Activated T-helper 9 cell treated with anti-CD3 and anti-CD28 coated beads, Interleukin-2, amount 50 U/mL, for 16 hours (primary cell): Measurements from ENCODE around the gene ZNF287.
"Not testable (repeated sequence)": the region's sequence is repeated elsewhere in the genome, so short reads cannot be mapped to it uniquely, and the experiment has no call there.

Experiments used
- DNase-seq: peaks from one replicate; pipeline ENCODE4 v3.0.0-alpha.2; 2020; ENCODE audit warnings: low read depth

ZNF287 gene

DNA sequence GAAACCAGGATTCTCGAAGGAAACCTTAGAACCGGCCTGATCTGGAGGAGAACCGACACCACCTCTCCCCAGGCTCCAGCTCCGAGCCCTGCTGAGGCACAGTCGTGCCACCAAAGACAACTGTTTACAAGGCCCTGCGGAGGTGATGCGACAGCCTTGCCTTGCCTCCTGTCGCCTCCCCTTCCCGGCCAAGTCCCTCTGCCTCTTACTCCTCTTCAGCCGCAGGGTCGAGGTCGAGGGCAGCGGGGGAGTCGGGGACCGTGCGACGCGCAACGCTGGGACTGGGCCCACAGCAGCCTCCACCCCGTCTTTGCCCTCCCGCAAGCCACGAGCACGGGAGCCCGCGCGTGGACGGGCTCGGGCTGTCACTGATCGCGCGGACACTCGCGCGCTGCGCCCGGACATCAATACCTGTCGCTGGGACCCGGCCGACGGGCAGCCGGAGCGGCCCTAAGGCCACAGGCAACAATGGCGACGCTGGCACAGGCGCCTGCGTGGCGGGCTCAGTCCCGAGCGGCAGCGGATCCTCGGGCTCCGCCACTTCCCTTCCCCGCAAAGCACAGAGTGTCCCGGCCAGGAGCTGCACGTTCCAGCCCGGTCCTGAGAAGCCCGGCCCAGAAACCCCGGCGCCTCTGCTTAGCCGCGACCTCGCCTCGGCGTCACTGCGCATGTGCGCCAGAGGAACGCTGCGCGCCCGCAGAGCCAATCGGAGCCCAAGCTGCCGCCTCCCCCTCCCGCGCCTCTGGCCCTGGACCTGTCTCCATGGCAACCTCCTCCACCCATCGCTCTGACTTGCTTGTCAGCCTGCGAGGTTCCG lies at the start of gene ZNF287:
Gene ZNF287 (minus strand): TSS at position 664 of the 817 bp plus-strand sequence. CDS start 1,473 bp downstream, outside the sequence.
- peak; percentile 89 for DNase-seq

DNA sequence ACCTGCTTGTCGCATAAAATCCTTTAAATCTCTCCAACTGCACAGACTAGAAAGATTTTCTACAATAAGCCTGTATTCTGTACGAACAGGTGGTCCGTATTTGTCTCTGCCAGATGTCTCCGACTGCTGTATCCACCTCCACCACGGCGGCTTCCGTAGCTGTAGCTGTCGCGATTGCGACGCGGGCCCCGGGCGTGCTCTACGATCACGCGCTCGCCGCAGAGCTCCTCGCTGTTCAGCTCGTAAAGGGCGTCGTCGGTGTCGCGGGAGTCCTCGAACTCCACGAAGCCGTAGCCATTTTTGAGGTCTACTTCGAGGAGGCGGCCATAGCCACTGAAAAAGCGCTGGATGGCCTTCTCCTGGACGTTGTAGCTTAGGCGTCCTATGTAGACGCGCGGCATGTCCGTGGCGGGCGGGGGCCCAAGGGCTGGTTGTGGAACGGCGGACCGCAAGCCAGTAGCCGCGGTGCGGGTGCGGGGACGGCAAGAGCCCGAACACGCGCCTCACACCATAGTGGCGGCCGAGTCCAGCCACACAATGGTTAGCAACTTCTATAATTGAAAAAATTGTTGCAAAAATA lies 48.6 kb upstream of the ZNF287 start:
- DNase-seq: no peak

DNA sequence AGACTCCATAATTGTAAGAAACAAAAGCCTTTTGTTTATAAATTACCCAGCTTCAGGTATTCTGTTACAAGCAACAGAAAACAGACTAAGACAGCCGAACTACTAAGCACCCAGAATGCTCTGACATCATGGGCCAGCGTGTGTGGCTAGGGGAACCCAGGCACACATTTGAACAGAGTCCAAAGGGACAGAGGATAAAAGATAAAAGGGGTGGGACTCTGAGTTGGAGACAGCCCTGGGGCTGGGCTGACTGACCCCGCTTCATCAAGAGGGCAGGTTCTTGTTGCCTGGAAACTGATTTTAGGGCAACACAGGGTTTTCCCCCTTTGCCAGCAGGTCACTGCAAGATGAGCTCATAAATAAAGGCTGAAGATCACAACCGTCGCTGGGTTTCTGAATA lies 30.5 kb upstream of the ZNF287 start:
- no peak for DNase-seq

DNA sequence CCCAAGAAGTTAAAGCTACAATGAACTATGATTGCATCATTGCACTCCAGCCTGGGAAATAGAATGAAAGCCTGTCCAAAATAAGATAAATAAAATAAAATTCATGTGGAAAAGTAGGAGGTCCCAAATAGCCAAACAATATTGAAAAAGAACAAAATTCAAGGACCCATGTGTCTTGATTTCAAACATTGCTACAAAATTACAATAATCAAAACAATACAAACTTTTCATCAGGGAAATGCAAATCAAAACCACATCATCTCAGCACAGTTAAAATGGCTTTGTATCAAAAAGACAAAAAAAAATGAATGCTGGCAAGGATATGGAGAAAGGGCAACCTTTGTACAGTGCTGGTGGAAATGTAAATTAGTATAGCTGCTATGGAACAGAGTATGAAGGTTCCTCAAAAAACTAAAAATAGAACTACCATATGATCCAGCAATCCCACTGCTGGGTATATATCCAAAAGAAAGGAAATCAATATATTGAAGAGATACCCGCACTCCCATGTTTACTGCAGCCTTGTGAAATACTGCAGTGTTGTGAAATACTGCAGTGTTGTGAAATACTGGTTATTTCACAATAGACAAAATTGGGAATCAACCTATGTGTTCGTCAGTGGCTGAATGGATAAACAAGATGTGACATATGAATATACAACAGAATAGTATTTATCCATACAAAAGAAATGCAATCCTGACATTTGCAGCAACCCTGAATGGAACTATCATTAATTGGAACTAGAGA lies 24.5 kb upstream of the ZNF287 start:
- DNase-seq: no peak

DNA sequence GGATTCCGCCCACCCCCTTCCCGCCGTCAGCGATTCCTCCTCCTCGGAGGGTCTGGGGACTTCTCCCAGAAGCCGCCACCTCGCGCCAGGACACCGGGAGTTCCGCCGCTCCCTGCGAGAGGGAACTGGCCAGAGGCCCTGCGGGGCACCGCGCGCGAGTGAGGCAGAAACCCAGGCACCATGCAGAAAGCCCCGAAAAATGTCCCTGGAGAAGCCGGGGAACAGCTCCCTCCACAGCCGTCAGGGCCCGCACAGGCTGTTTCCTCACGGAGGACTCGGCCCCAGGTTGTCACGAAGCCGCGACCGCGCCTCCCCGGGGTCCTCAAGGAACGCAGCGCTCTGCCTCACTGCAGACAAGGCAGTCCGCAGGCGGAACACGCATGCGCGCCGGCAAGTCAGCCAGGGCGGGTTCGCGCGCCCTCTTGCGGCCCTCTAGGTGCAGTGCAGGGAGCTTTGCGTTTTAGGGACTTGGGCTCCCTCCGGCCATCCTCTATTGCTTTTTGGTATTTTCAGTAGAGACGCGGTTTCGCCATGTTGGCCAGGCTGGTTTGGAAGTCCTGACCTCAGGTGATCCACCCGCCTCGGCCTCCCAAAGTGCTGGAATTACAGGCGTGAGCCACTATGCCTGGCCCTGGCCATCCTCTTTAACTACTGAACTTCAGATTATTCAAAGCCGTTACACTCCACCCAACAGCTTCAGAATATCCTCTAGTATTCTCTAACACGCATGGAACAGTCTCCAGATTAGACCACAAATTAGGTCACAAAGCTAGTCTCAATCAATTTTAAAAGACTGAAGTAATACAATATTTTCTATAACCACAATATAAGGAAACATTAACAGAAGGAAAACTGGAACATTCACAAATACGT lies 20.3 kb upstream of the ZNF287 start:
- DNase-seq: peak; percentile 88

DNA sequence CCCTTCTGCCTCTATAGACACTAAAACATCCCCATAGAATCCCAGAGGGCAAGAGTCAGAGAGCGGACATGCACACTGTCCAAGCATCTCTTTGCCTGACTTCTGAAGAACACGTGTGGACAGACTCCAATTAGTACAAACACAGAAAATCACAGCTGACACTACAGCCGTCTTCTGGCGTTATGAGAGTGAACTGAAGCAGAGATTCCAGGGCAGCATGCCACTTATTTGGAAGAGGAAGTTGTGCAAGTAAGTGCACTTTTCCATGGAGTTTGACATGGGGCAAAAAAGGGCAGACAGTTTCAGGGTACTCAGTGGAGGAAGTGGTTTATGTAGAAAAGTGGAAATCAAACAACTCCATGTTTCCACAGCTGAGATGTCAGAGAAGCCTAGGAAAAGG lies 16.8 kb upstream of the ZNF287 start:
- no peak for DNase-seq

DNA sequence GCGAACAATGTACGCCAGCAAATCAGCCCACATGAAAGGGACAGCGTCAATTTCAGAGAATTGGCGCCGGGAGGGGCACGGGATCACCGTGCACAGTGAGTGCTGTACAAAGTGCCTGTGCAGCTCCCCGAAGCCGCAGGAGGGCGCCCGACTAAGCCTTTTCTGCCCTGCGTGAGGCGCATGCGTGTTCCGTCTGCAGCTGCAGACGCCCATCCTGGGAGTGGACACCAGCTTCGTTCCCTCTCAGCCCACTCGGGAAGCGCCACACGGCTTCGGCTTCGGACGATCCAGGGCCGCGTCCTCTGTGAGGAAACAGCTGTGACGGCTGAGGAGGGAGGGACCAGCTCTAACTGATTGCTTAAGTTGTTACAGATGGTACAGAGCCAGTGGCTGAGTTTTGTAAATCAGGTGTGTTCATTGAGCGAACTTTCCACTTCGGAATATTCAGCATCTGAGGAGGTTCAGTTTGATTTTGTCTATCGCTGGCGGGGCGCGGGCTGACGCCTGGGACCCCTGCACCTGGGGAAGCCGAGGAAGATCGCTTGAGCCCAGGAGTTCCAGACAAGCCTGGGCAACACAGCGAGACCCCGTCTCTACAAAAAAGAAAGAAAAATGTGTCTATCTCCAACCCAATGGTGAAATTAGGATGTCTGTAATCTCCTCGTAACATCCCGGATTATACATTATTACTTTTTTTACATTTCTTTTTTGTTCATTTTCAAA lies 15.4 kb upstream of the ZNF287 start:
- peak; percentile 87 for DNase-seq

DNA sequence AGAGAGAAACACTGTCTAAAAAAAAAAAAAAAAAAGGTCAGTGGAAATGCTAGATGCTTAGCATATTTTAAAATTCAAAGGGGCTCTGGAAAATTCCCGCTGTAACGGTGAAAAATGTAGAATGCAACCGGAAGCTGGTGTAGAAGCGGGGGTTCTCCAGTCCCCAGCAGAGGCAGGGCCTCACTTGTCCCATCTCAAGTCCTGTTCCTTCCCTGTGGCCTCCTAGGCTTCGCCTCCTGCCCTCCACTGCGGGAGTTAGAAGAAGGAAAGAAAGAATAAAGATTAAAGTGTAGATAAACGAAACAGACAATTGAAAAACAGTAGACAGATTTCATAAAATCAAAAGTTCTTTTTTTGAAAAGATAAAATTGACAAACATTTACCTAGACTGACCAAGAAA lies 14.8 kb upstream of the ZNF287 start:
- DNase-seq: no peak

DNA sequence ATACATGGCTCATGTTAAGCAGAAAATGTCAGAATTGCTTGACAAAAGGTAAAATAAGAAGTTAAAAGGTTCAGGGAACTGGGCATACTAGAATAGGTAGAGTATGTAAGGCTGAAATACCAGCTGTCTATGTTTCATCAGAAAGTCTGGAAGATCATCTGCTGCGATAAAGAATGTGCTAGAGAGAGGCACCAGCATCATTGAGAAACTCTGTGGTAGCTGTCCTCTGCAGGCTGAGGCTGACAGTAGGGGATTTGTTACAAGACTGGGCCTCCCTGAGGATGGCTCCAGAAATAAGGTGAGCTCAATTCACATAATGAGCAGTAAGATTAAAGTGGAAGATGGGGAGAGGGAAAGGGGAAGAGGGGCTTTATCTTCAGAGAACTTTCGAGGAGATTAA lies 4.5 kb upstream of the ZNF287 start:
- DNase-seq: no peak

DNA sequence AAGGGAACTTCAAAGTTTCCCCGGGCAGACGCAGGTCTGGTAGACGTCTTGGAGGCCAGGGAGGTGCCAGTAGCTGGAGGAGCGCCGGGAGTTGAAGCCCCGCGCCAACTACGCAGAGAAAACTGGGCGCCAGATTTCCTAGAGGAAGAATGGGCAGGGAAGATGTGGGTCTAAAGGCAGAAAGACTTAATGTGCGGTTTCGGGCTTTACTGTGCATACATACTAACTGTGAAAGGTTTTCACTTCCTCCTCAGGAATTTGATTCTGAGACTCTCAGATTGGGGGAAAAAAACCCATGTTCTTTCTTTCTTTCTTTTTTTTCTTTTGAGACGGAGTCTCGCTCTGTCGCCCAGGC lies 331 bp upstream of the ZNF287 start:
- no peak for DNase-seq

DNA sequence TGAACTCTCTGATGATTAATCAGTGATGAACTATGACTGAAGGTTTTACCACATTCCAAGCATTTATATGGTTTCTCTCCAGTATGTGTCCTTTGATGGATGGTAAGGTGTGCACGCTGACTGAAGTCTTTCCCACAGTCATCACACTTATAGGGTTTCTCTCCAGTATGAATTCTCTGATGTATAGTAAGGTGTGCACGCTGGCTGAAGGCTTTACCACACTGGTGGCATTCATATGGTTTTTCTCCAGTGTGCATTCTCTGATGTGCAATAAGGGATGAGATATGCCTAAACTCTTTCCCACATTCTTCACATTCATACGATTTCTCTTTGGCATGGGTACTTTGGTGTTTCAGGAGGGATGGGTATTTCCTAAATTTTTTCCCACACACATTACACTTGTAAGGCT lies 16.4 kb downstream of the ZNF287 start:
- DNase-seq: no peak

DNA sequence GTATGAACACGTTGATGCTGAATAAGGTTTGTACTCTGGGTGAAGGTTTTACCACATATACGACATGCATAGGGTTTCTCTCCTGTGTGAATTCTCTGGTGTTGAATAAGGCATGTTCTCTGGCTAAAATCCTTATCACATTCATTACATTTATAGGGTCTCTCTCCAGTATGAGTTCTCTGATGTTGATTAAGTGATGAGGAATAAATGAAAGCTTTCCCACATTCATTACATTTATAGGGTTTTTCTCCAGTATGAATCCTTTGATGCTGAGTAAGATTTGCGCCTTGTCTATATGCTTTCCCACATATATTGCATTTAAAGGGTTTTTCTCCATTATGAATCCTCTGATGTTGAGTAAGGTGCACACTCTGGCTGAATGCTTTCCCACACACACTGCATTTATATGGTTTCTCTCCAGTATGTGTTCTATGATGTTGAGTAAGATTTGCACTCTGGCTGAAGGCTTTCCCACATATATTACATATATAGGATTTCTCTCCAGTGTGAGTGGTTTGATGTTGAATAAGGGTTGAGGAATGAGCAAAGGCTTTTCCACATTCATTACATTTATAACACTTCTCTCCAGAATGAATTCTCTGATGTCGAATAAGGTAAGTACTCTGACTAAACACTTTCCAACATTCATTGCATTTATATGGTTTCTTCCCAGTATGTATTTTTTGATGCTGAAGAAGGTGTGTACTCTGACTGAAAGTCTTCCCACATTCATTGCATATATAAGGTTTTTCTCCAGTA lies 16.9 kb downstream of the ZNF287 start:
- no peak for DNase-seq

DNA sequence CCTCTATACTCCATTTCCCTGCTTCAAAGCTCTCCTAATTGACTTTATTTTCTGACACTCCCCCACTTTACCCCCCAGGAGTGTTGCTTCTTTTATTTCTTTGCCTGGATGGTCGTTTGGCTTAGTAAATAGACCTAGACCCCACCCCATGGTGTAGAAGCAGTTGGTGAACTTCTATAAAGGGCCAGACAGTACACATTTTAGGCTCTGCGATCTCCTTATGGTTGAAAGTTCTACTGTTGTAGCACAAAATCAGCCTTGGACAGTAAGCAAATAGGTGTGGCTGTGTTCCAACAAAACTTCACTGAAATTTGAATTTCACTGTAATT lies 31.9 kb downstream of the ZNF287 start:
- DNase-seq: no peak

DNA sequence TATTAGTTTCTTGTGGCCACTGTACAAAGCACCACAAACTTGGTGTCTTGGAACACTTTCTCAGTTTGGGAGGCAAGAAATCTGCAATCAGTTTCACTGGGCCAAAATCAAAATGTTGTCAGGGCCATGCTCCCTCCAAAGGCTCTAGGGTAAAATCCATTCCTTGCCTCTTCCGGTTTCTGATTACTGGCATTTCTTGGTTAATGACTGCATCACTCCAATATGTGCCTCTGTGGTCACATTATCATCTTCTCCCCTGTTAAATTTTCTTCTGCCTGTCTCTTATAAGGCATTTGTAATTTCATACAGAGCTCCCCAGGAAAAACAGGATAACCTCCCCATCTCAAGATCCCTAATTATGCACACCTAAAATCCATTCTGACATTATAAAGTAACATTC lies 34.8 kb downstream of the ZNF287 start:
- DNase-seq: no peak

DNA sequence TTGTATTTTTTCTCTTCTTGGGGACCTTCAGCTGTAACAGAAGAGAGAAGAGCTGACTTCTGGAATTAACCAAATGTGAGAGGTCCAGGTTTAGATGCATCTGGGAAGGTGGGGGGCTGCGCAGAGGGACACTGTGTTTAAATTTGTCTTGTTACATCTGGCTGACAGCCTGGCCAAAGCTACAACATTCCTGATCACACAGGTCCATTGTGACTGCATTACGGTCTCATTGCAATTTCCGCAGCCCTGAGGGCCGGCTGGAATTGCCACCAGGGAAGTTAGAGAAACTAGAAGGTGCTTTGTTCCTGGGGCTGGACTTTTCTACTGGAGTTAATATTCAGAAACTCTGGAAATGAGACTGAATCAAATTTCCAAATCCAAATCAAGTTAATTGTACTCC lies 39.1 kb downstream of the ZNF287 start:
- no peak for DNase-seq

DNA sequence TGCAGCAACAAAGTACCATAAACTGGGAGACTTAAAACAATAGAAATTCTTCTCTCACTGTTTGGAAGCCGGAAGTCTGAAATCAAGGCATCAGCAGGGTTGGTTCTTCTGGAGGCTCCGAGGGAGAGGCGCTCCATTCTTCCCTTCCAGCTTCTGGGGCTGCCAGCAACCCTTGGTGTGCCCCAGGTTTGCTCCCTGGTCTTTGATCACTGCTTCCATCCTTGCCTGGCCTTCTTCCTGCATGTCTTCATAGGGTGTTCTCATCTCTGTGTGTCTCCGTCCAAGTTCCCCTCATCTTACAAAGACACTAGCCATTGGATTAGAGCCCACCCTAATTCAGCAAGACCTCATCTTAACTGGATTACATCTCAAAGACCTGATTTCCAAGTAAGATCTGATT lies 41.7 kb downstream of the ZNF287 start:
- no peak for DNase-seq

DNA sequence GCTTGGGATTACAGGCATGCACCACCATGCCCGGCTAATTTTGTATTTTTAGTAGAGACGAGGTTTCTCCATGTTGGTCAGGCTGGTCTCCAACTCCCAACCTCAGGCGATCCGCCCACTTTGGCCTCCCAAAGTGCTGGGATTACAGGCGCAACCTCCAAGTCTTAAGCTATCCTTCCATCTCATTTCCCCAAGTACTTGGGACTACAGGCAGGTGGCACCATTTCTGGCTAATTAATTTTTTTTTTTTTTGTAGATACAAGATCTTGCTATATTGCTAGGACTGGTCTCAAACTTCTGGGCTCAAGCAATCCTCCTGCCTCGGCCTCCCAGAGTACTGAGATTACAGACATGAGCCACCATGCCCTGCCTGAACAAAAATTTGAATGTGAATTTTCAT lies 43.4 kb downstream of the ZNF287 start:
- not testable (repeated sequence) for DNase-seq

DNA sequence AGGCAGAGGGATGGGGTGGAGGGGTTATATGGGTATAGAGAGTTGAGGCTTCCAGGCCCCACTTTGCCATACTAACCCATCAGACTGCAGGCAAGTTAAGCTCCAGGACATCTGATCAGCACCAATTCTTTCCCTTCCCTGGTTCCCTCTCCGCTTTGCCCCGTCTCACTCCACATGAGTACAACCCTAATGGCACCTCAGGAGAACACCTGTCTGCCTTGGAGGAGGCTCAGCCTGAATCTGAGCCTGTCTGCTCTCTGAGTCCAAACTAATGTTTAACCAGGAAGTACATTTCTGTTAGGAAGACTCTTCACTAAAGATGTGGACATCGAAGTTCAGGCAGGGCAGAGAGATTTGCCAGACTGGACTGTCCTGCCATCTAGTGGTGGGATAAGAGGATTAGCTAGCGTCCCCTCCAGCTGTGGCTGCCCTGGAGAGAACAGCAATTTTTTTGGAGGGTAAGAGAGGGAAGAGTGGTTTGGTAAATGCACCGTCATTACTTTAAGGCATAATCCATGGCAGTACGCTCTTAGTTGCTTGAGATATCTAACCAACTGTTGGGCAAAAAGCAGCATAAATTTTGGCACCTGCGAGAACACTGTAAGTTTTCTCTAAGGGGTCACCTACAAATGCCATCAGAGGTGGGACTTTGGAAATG lies 47.8 kb downstream of the ZNF287 start:
- DNase-seq: peak; percentile 32

DNA sequence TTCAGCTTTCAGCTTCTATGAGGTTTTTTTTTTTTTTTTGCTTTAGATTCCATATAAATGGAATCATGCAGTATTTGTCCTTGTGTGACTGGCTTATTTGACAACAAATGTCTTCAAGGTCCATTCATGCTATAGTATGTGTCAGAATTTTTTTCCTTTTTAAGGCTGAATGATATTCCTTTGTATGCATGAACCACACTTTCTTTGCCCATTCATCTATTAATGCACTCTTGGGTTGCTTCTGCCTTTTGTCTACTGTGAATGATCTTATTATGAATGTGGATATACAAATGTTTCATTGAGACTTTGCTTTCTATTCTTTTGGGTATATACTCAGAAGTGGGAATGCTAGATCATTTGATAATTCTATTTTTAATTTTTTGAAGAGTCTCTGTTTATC lies 50.0 kb downstream of the ZNF287 start:
- DNase-seq: no peak

DNA sequence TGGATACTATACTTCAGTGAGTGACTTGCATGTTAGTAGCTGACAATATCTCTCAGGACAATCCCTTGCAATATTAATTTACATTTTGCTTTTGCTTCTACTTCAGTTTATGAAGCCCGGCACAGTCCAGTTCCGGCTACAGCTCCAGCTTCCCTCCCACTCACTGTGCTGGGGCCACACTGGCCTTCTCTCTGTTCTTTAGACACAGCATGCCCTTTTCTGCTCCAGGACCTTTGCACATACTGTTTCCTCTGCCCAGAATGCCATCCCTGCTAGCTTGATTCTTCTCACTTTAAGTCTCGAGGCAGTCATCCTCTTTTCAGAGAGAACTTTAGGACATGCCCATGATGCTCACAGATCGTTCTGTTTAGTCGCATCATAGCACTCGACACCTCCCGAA lies 51.5 kb downstream of the ZNF287 start:
- no peak for DNase-seq
